KOPT-K1 (cell line): ENCODE data around the gene CHD5.

Experiments used
- H3K27ac ChIP-seq: fragments of 200-600 bp; sonication (generic); 2 replicates; pipeline ENCODE4 v1.5.1; 2016; ENCODE audit warnings: antibody characterized with exemption, mild to moderate bottlenecking, low read depth, low read length; ENCODE audit not compliant: poor library complexity, severe bottlenecking
- H3K36me3 ChIP-seq: fragments of 200-600 bp; sonication (generic); 2 replicates; pipeline ENCODE4 v1.5.1; 2017; ENCODE audit warnings: antibody characterized with exemption, mild to moderate bottlenecking, low read length, moderate library complexity; ENCODE audit not compliant: insufficient read depth
- H3K9me3 ChIP-seq: fragments of 200-600 bp; sonication (generic); 2 replicates; pipeline ENCODE4 v1.5.1; 2017; ENCODE audit warnings: antibody characterized with exemption, low read length, mild to moderate bottlenecking; ENCODE audit not compliant: insufficient read depth, poor library complexity, severe bottlenecking

The CHD5 gene

GRCh38 chr1:6208723-6209660, 28.9 kb upstream of the CHD5 start:
- H3K27ac ChIP-seq = no peak overlapping the region
- H3K9me3 ChIP-seq = peaks cover 4% of the 10 kb centered on the region
- H3K36me3 ChIP-seq = no peaks in the 10 kb centered on the region

GRCh38 chr1:6207921-6208320, 27.8 kb upstream of the CHD5 start:
- H3K27ac ChIP-seq = no peak overlapping the region
- H3K36me3 ChIP-seq = no peaks in the 10 kb centered on the region
- no peaks in the 10 kb centered on the region for H3K9me3 ChIP-seq

GRCh38 chr1:6207075-6207885, 27.2 kb upstream of the CHD5 start:
- Histone ChIP-seq H3K9me3 (no peaks in the 10 kb centered on the region), H3K27ac (no peak overlapping the region), H3K36me3 (no peaks in the 10 kb centered on the region)

- H3K27ac ChIP-seq = no peak overlapping the region
- H3K9me3 ChIP-seq = no peaks in the 10 kb centered on the region
- no peaks in the 10 kb centered on the region for H3K36me3 ChIP-seq
These were observed 26.4 kb upstream of the CHD5 start for GRCh38 chr1:6206520-6206855.

GRCh38 chr1:6205849-6206519, 25.9 kb upstream of the CHD5 start, which contains the start of gene RNF207:
Gene RNF207 (plus strand): TSS chr1:6206119. CDS start chr1:6206536, 417 bp downstream.
- Histone ChIP-seq H3K36me3 (no peaks in the 10 kb centered on the region), H3K9me3 (no peaks in the 10 kb centered on the region), H3K27ac (no peak within 1 kb of the TSS)

GRCh38 chr1:6202256-6202655, 22.1 kb upstream of the CHD5 start:
- Histone ChIP-seq H3K27ac (no peak overlapping the region), H3K9me3 (no peaks in the 10 kb centered on the region), H3K36me3 (peaks cover 7% of the 10 kb centered on the region)

GRCh38 chr1:6200188-6200809, 20.2 kb upstream of the CHD5 start:
- Histone ChIP-seq H3K27ac (peak overlapping the region; percentile 93), H3K9me3 (no peaks in the 10 kb centered on the region), H3K36me3 (peaks cover 27% of the 10 kb centered on the region)

GRCh38 chr1:6199298-6200187, 19.4 kb upstream of the CHD5 start, which contains the start of gene RPL22:
Gene RPL22 (minus strand): TSS chr1:6199595. CDS start chr1:6199573, 22 bp downstream.
- H3K9me3 ChIP-seq = no peaks in the 10 kb centered on the region
- peak within 1 kb of the TSS; percentile 93 for H3K27ac ChIP-seq
- H3K36me3 ChIP-seq = peaks cover 34% of the 10 kb centered on the region

GRCh38 chr1:6198646-6199297, 18.7 kb upstream of the CHD5 start:
- peaks cover 42% of the 10 kb centered on the region for H3K36me3 ChIP-seq
- H3K9me3 ChIP-seq = no peaks in the 10 kb centered on the region
- peak overlapping the region; percentile 93 for H3K27ac ChIP-seq

- Histone ChIP-seq H3K36me3 (peaks cover 51% of the 10 kb centered on the region), H3K9me3 (no peaks in the 10 kb centered on the region), H3K27ac (peak overlapping the region; percentile 93)
These were observed 17.8 kb upstream of the CHD5 start for GRCh38 chr1:6197746-6198427.

GRCh38 chr1:6191968-6192367, 11.8 kb upstream of the CHD5 start:
- H3K36me3 ChIP-seq = peaks cover 97% of the 10 kb centered on the region
- H3K9me3 ChIP-seq = no peaks in the 10 kb centered on the region

GRCh38 chr1:6188466-6188865, 8.3 kb upstream of the CHD5 start:
- H3K9me3 ChIP-seq = no peaks in the 10 kb centered on the region
- H3K36me3 ChIP-seq = peaks cover 95% of the 10 kb centered on the region
- H3K27ac ChIP-seq = no peak overlapping the region

More at GRCh38 chr1:6191968-6192367, 11.8 kb upstream of the CHD5 start:
- no peak overlapping the region for H3K27ac ChIP-seq
